Left renal cortex interstitium (tissue), 4 donors: Measurements from ENCODE around the gene GPR50. TPM values are rescaled to one million over a fixed set of nuclear protein-coding genes. Genes with fewer than 3 reads are reported as not detected.

Experiments
- DNase-seq, 4 donors: peaks; one replicate each; pipeline ENCODE4 v3.0.0-alpha.2; 2013; ENCODE audit warnings: low read depth in 4 of 4, low spot score in 2 of 4, missing footprints in 1 of 4
- polyA plus RNA-seq, 4 donors: library from polyadenylated mRNA; unstranded; fragments of 120-200 nt; gene quantifications; one replicate each; pipeline ENCODE4 v1.2.1, GENCODE V29; 2013; ENCODE audit not compliant: insufficient read length in 4 of 4

Gene GPR50
- polyA plus RNA-seq, 4 donors = 0.08 to 0.10 TPM; not detected in 2

- no peak for DNase-seq
These were observed 49.5 kb downstream of the GPR50 start for GRCh38 chrX:151225843-151226242.

GRCh38 chrX:151226941-151227340 is 50.6 kb downstream of the GPR50 start:
- no peak for DNase-seq

GRCh38 chrX:151227627-151228026 is 51.2 kb downstream of the GPR50 start:
- DNase-seq = no peak

- no peak for DNase-seq
These were observed 52.6 kb downstream of the GPR50 start for GRCh38 chrX:151228935-151229334.

Other genes starting within 250 kb of the GPR50 start
- 100 to 1,000 TPM; 122 to 142 (median 133) TPM for gene HMGB3, start 193.2 kb upstream of the GPR50 start, polyA plus RNA-seq
- 10 to 100 TPM; 23.7 to 33.5 (median 25.6) TPM for gene VMA21, start 220.6 kb downstream of the GPR50 start, polyA plus RNA-seq